NCI-H82 treated with DMSO at 0.1 percent for 48 hours (cell line): ENCODE measurements around the gene VSIR.

Experiments used
- DNase-seq: peaks from one replicate; lab custom pipeline; 2025; ENCODE audit not compliant: unreplicated experiment; lab: John Stamatoyannopoulos, UW

The VSIR gene

GRCh38 chr10:71782917-71783490, 9.7 kb upstream of the VSIR start:
- no peak for DNase-seq

GRCh38 chr10:71782221-71782916, 9.0 kb upstream of the VSIR start:
- DNase-seq: no peak

- DNase-seq: no peak
Observed at GRCh38 chr10:71780719-71781118, 7.4 kb upstream of the VSIR start.

- no peak for DNase-seq
Observed at GRCh38 chr10:71780156-71780555, 6.8 kb upstream of the VSIR start.

GRCh38 chr10:71779641-71780040, 6.3 kb upstream of the VSIR start:
- DNase-seq: no peak

DNA sequence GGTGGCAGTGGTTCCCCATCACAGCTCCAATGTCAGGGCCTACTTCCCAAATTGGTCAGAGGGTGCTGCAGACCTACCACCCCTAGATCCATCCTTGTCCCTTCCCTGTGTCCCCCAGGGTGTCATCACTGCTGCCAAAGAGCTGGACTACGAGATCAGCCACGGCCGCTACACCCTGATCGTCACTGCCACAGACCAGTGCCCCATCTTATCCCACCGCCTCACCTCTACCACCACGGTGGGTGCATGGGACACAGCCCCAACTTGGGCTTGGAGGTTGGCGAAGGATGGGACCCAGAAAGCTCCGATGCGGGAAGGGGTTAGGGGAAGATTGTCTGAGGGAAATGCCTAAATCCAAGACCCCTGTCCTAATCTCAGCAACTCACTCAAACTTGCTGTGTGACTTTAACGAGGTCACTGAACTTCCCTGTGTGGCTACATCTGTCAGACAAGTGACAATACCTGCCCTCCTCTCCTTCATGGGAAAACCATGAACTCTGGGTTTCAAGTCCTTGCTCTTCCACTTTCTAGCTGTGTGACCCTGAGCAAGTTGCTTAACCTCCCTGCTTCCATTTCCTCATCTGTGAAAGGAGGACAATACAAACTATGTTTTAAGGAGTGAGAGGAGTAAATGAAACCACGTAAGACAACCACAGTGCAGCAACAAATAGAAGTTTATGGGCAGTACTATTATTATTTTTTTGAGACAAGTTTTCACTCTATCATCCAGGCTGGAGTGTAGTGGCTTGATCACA, 4.9 kb upstream of the VSIR start:
- DNase-seq: no peak

DNA sequence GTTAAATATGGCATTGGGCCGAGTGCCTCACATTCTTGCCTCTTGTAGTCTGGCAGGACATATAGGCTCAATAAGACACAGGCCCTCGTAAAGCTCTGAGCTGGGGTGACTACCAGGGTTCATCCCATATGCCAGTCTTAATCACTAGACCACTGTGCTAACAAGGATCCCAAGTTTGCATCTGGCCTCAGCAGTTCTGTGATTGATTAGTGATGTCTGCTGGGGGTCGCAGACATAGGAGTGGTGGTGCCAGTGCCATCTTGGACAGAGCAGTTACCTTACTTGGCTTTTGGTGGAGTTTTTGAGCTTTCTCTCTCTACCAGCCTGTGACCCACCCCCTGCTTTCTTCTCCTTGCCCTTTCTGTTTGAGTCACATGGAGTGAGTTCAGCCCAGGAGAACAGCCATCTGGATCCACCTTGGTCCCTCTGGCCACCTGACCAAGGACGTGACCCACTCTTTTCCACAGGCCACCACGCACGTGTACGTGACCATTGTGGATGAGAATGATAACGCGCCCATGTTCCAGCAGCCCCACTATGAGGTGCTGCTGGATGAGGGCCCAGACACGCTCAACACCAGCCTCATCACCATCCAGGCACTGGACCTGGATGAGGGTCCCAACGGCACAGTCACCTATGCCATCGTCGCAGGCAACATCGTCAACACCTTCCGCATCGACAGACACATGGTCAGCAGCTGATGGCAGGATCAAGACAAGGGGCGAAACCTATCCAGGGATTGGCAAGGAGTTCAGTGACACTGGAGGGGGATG, 4.1 kb upstream of the VSIR start:
- DNase-seq: no peak

- no peak for DNase-seq
Observed at GRCh38 chr10:71776481-71776925, 3.2 kb upstream of the VSIR start.

DNA sequence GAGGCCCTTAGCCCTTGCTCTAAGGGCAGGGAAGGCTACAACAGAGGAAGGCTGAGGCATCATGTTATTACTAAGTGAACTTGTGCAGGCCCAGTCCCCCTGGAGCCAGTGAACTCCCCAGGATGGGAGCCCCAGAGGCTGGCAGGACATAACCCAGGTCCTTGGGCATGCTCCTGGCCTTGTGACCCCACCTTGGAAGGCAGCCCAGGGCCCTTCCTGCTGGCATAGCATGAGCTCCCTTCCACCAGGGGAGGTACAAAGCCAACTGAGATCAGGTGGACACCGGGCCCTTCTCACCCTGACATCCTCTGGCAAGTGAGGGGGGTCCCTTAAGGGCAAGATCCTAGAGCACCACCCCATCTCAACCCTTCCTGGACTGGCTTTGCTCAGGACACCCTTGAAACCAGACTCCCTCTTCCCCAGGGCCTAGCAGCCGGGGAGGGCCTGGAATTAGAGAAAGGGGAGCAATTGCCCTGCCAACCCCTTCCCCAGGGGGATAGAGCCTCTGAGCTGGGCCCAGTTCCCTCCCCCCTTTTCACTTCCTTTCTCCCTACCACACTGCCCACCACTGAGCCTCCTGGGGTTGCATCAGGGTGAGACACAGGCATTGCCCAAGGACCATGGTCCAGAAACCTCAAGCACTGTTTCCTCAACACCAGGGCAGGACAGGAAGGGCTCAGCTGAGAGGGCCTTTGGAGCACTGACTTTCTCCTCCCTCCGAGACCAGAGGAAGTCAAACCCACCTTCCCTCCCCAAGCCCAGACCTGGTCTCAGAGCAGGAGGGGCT, 1.8 kb upstream of the VSIR start:
- DNase-seq: no peak

- no peak for DNase-seq
Observed at GRCh38 chr10:71772832-71773220, 494 bp downstream of the VSIR start.

GRCh38 chr10:71771821-71772617, 1.3 kb downstream of the VSIR start:
- DNase-seq: no peak

GRCh38 chr10:71771204-71771603, 2.1 kb downstream of the VSIR start:
- no peak for DNase-seq

GRCh38 chr10:71770789-71771188, 2.5 kb downstream of the VSIR start:
- DNase-seq: no peak

- DNase-seq: no peak
Observed at GRCh38 chr10:71770255-71770654, 3.1 kb downstream of the VSIR start.

DNA sequence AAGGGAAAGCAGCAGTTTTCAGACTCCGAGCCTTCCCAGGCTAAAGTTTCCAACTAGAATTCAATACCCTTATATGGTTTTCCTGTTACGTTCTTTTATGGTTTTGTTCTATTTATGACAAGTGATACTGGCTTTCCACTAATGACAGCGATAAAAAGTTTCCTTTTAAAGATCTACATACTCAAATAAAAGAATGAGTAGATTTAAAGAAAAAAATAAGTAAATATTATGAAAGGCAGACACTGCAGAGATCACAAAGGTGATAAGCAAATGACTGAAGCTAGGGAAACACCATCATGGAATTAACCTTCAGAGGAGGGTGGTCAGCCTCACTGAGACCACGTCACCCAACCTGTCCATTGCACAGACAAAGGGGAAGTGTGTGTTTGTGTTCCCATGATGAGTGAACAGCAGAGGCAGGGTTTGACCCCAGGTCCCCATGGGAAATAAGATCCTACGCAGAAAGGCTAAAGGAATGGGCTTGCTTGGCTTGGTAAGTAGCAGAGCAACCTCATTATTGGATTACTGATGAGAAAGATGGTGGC, 4.0 kb downstream of the VSIR start:
- no peak for DNase-seq

DNA sequence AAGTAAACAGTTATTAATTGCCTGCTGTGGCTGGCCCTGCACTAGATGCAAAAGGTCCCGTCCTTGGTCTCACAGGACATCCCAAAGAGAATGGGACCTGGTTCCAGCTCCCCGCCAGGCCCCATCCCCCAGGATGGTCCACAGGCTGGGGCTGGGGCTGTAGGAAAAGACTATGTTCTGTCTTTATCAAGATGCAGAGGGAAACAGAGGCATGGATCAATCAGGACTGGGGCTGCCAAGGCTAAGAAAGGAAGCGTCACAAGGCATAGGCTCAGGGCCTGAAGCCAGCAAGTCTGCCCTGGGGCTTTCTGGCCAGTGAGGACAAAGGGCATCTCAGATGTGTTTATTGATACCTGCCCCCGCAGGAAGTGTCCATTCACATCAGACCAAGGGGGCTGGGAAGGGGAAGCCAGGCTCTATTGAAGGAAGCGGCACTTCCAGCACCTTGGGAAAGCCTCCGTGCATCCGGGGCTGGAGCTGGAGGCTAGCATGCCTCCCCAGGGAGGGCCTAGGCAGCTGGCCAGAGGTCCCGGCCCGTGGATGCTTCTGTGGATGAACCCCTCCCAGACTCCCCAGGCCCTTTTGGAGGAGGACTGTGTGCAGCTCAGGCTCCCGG, 5.8 kb downstream of the VSIR start:
- DNase-seq: no peak

GRCh38 chr10:71766717-71767419, 6.5 kb downstream of the VSIR start:
- DNase-seq: no peak

GRCh38 chr10:71765906-71766716, 7.2 kb downstream of the VSIR start:
- DNase-seq: no peak
